Measurements from ENCODE around the gene CEP131. TPM values are rescaled to one million over a fixed set of nuclear protein-coding genes. Genes with fewer than 3 reads are reported as not detected.

CEP131 gene
- total and polyA plus RNA-seq, 2 of the 8 experiments (the other 6 are each of a cell fraction or from before 2014, with no cell fraction given), result 5.9 to 23.2 TPM

DNA sequence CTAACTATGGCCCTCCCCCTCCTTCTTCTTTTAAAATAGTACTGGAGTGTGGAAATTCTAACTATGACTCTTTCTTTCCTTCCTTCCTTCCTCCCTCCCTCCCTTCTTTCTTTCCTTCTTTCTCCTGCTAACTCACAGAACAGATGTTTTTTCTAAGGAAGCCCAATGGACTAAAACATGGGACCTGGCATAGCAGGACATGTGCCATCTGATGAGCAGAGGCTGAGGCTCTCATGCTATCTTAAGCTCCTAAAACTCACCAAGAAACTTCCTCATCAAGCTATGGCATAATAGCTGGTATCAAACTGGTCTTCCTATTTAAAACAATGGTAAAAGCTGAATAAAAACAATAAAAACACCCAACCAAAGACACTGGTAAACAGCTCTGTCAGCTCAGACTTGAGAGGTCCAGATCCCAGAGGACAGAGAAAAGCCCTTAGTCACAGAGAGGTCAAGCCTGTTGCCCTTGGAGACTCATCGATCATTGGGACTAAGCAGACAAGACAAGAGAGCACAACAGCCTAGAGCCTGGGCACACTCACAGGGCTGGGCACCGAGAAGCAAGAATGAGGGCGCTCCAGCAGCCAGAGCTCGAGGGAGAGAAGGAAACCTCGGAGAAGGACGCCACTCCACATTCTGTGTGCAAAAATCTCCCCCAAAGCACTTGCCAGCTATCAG is 44.8 kb upstream of the CEP131 start:
- Histone ChIP-seq H3K79me2 (ENCODE audit: control insufficient read depth in 1 of 2, insufficient read depth in 2 of 2, low read length in 2 of 2) (no peaks in the 10 kb centered on the region), H3K4ac (replicated peaks; ENCODE audit: insufficient read length, low read depth, low read length) (no peak overlapping the region), H3K79me1 (ENCODE audit: low read depth, low read length) (peaks cover 5% of the 10 kb centered on the region; the same call in 1 of the 2 replicates), H4K5ac (ENCODE audit: insufficient read length, low read depth, low read length) (no peak overlapping the region), H4K20me1 (replicated peaks in 1 of 2; ENCODE audit: control insufficient read depth in 1 of 2, insufficient read depth in 2 of 2, low read length in 2 of 2) (peaks cover 3 to 9% of the 10 kb centered on the region in 2 experiments), H3K23me2 (ENCODE audit: low read depth, low read length) (no peaks in the 10 kb centered on the region), H3K27me3 (replicated peaks in 1 of 4; ENCODE audit: control insufficient read depth in 3 of 4, extremely low read depth in 1 of 4, insufficient read depth in 3 of 4, low read length in 3 of 4) (no peaks in the 10 kb centered on the region), H3K9ac (replicated peaks in 1 of 4; ENCODE audit: extremely low read depth in 1 of 4, low read depth in 3 of 4, low read length in 3 of 4) (no peak overlapping the region), H2BK5ac (ENCODE audit: low read depth, low read length) (no peak overlapping the region), H2BK120ac (replicated peaks; ENCODE audit: low read depth, low read length) (no peak overlapping the region), H2AK5ac (ENCODE audit: low read depth, low read length) (no peak overlapping the region), H3K9me3 (ENCODE audit: insufficient read depth in 2 of 2, low read depth in 1 of 2, low read length in 1 of 2) (no peaks in the 10 kb centered on the region), H3K4me2 (ENCODE audit: insufficient read depth in 1 of 2, low read depth in 2 of 2, low read length in 2 of 2) (no peak overlapping the region), H2BK15ac (ENCODE audit: low read length) (no peak overlapping the region), H3K56ac (replicated peaks; ENCODE audit: insufficient read length, low read depth, low read length) (no peak overlapping the region), H3K36me3 (ENCODE audit: control insufficient read depth in 2 of 4, insufficient read depth in 4 of 4, low read length in 3 of 4) (peaks cover 0 to 9% (median 2%) of the 10 kb centered on the region in 4 experiments; a peak in 3 of 8 replicates), H3K23ac (ENCODE audit: insufficient read length) (no peak overlapping the region), H2BK12ac (ENCODE audit: low read depth, low read length) (no peak overlapping the region), H2BK20ac (ENCODE audit: low read length) (no peak overlapping the region), H3K4me1 (replicated peaks in 1 of 4; ENCODE audit: control insufficient read depth in 3 of 4, insufficient read depth in 4 of 4, low read length in 3 of 4) (no peaks in the 10 kb centered on the region), H3K14ac (ENCODE audit: insufficient read length) (no peak overlapping the region), H3K4me3 (ENCODE audit: extremely low read depth in 1 of 4, insufficient read depth in 2 of 4, low read depth in 3 of 4, low read length in 4 of 4) (no peak overlapping the region), H4K8ac (ENCODE audit: extremely low read depth, insufficient read depth, low read length) (no peak overlapping the region), H3K18ac (ENCODE audit: extremely low read depth, low read length) (no peak overlapping the region), H2AFZ (ENCODE audit: low read length) (no peak overlapping the region), H3K27ac (ENCODE audit: low read depth, low read length) (no peak overlapping the region; the same call in 1 of the 2 replicates), H4K91ac (replicated peaks; ENCODE audit: insufficient read length, low read length) (no peak overlapping the region)
- FAIRE-seq (no peak), DNase-seq (ENCODE audit: low read depth in 1 of 2, low spot score in 2 of 2) (no peak)
- POLR2A ChIA-PET (ENCODE audit: partially characterized antibody), result interaction anchor here (0.6 kb wide), 1 partner anchor 9 kb away, joined by 3 read pairs; no protein-coding TSS in a partner anchor
- 91% methylated on average over 6 of the region's 6 CpGs; no CpG with 5 or more reads in 1 of the 2 experiments for WGBS, 2 experiments (ENCODE audit: extremely low coverage in 1 of 2, insufficient coverage in 1 of 2, insufficient read length in 1 of 2, insufficient replicate concordance in 2 of 2, low coverage in 1 of 2, low lambda C conversion rate in 2 of 2, missing lambda C conversion rate in 1 of 2)
- CTCF ChIA-PET (ENCODE audit: partially characterized antibody), result interaction anchor here (0.6 to 1.4 kb wide), 9 partner anchors 9 to 174 kb away, joined by 3 to 4 read pairs (median 3); no protein-coding TSS in a partner anchor
- TF ChIP-seq ZNF274 (IDR thresholded peaks at IDR 0.05; ENCODE audit: borderline replicate concordance, extremely low read depth, low read length) (no peak), SRF (IDR thresholded peaks at IDR 0.05; ENCODE audit: low read depth, low read length) (no peak), CHD1 (IDR thresholded peaks at IDR 0.05; ENCODE audit: low read depth, low read length) (no peak), RAD21 (IDR thresholded peaks at IDR 0.05 in 1 of 2, conservative IDR thresholded peaks at IDR 0.05 in 1 of 2; ENCODE audit: low read depth in 2 of 2, low read length in 2 of 2) (no peak), HDAC2 (IDR thresholded peaks at IDR 0.05; ENCODE audit: borderline replicate concordance in 1 of 2, low read depth in 2 of 2, low read length in 2 of 2) (no peak), SP2 (IDR thresholded peaks at IDR 0.05; ENCODE audit: low read length) (no peak), FOSL1 (IDR thresholded peaks at IDR 0.05; ENCODE audit: insufficient read depth, low read depth, low read length) (no peak), TCF12 (IDR thresholded peaks at IDR 0.05; ENCODE audit: low read depth, low read length) (no peak), TEAD4 (IDR thresholded peaks at IDR 0.05; ENCODE audit: low read depth, low read length) (no peak), CBX8 (IDR thresholded peaks at IDR 0.05; ENCODE audit: borderline replicate concordance, low read depth, low read length) (no peak), POLR2AphosphoS5 (IDR thresholded peaks at IDR 0.05; ENCODE audit: low read depth, low read length) (no peak)
- TF ChIP-seq, protein P1, sequence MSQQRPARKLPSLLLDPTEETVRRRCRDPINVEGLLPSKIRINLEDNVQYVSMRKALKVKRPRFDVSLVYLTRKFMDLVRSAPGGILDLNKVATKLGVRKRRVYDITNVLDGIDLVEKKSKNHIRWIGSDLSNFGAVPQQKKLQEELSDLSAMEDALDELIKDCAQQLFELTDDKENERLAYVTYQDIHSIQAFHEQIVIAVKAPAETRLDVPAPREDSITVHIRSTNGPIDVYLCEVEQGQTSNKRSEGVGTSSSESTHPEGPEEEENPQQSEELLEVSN (IDR thresholded peaks at IDR 0.05), result no peak

Data from H1 (cell line).